ENCODE data around the gene PIAS1.

DNA sequence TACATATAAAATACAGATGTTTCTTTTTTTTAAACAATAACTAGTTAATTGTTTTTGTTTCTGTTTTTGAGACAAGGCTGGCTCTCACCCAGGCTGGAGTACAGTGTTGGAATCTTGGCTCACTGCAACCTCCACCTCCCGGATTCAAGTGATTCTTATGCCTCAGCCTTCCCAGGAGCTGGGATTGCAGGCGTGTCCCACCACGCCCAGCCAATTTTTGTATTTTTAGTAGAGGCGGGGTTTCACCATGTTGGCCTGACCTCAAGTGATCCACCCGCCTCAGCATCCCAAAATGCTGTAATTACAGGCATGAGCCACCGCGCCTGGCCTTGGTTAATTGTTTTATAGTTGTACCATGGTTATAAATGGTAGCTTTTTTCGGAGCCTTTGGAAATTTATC lies 72.3 kb downstream of the PIAS1 start:
- TF ChIP-seq, protein P1, sequence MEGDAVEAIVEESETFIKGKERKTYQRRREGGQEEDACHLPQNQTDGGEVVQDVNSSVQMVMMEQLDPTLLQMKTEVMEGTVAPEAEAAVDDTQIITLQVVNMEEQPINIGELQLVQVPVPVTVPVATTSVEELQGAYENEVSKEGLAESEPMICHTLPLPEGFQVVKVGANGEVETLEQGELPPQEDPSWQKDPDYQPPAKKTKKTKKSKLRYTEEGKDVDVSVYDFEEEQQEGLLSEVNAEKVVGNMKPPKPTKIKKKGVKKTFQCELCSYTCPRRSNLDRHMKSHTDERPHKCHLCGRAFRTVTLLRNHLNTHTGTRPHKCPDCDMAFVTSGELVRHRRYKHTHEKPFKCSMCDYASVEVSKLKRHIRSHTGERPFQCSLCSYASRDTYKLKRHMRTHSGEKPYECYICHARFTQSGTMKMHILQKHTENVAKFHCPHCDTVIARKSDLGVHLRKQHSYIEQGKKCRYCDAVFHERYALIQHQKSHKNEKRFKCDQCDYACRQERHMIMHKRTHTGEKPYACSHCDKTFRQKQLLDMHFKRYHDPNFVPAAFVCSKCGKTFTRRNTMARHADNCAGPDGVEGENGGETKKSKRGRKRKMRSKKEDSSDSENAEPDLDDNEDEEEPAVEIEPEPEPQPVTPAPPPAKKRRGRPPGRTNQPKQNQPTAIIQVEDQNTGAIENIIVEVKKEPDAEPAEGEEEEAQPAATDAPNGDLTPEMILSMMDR (IDR thresholded peaks at IDR 0.05) = no peak
- TF ChIP-seq POLR2A (IDR thresholded peaks at IDR 0.05; ENCODE audit: low read depth) (no peak), EP300 (IDR thresholded peaks at IDR 0.05) (no peak)
